Dermis blood vessel endothelial cell (primary cell): Measurements from ENCODE around the gene PRTG. TPM values are rescaled to one million over a fixed set of nuclear protein-coding genes. Genes with fewer than 3 reads are reported as not detected.

Source experiments
- total RNA-seq: library from RNA; depleted of rRNA; stranded (reverse); fragments of >200 nt; gene quantifications from 2 replicates; pipeline ENCODE4 v1.2.3, GENCODE V29; 2014

The PRTG gene
- total RNA-seq, 1 donor from 2014 or later, result 7.5 TPM

Other genes starting within 250 kb of the PRTG start
- gene DNAAF4, start 234.9 kb downstream of the PRTG start, total RNA-seq, result 0.51 and 1.6 TPM in 2 replicates
- gene PYGO1, start 154.8 kb downstream of the PRTG start, total RNA-seq, result 0.19 and 0.51 TPM in 2 replicates